CD14-positive monocyte (primary cell): ENCODE data around the gene APOL4. TPM values are rescaled to one million over a fixed set of nuclear protein-coding genes. Genes with fewer than 3 reads are reported as not detected.

Experiments used
- DNase-seq, 3 donors: peaks; one replicate each; pipeline ENCODE4 v3.0.0-alpha.2; 2011 to 2022
- H2AFZ ChIP-seq: 2 replicates; pipeline ENCODE4 v1.6.0; 2012; ENCODE audit warnings: mild to moderate bottlenecking, low read depth, low read length, inconsistent platforms; ENCODE audit not compliant: insufficient read depth, poor library complexity, severe bottlenecking
- H3K27ac ChIP-seq, 2 donors: 1 replicate in 1 of 2; 2 replicates in 1 of 2; pipeline ENCODE4 v1.5.1; 2012 to 2013; ENCODE audit warnings: low read length in 2 of 2, control low read depth in 1 of 2, inconsistent platforms in 1 of 2, low read depth in 1 of 2, mild to moderate bottlenecking in 1 of 2
- H3K27me3 ChIP-seq, 2 donors: one replicate each; pipeline versions ENCODE4 v1.6.0 to v1.6.1; 2011 to 2013; ENCODE audit warnings: low read length in 2 of 2; ENCODE audit not compliant: control insufficient read depth in 2 of 2, insufficient read depth in 2 of 2
- H3K36me3 ChIP-seq, 2 donors: replicated peaks in 1 of 2; 1 replicate in 1 of 2; 2 replicates in 1 of 2; pipeline versions ENCODE4 v1.5.1 to v1.6.1; 2012 to 2013; ENCODE audit warnings: low read length in 2 of 2, control low read depth in 1 of 2, inconsistent platforms in 1 of 2, mild to moderate bottlenecking in 1 of 2; ENCODE audit not compliant: insufficient read depth in 2 of 2, control insufficient read depth in 1 of 2
- H3K4me1 ChIP-seq, 2 donors: 1 replicate in 1 of 2; 2 replicates in 1 of 2; pipeline versions ENCODE4 v1.5.1 to v1.6.1; 2012 to 2013; ENCODE audit warnings: low read length in 2 of 2, control low read depth in 1 of 2, inconsistent platforms in 1 of 2, mild to moderate bottlenecking in 1 of 2, moderate library complexity in 1 of 2; ENCODE audit not compliant: insufficient read depth in 2 of 2, control insufficient read depth in 1 of 2
- H3K4me2 ChIP-seq: replicated peaks from 2 replicates; pipeline ENCODE3; 2012; ENCODE audit warnings: low read length, moderate library complexity, mild to moderate bottlenecking; ENCODE audit not compliant: poor library complexity, severe bottlenecking; ENCODE audit errors: extremely low read depth
- H3K4me3 ChIP-seq, 3 experiments: fragments of 200-600 bp in 1 of 3; sonication (generic) in 1 of 3; replicated peaks in 1 of 3; 1 replicate in 2 of 3; 2 replicates in 1 of 3; pipeline ENCODE4 v1.5.1; 2011 to 2013; ENCODE audit warnings: low read length in 3 of 3, mild to moderate bottlenecking in 3 of 3, control low read depth in 2 of 3, low read depth in 2 of 3, inconsistent platforms in 1 of 3, moderate library complexity in 1 of 3
- H3K79me2 ChIP-seq: 2 replicates; pipeline ENCODE4 v1.6.0; 2012; ENCODE audit warnings: mild to moderate bottlenecking, control low read depth, inconsistent platforms, low read length, moderate library complexity; ENCODE audit not compliant: insufficient read depth
- H3K9ac ChIP-seq: 2 replicates; pipeline ENCODE4 v1.6.0; 2017; ENCODE audit warnings: low read length, mild to moderate bottlenecking; ENCODE audit not compliant: insufficient read depth, poor library complexity, severe bottlenecking
- H3K9me3 ChIP-seq, 2 donors: replicated peaks in 1 of 2; 1 replicate in 1 of 2; 2 replicates in 1 of 2; pipeline versions ENCODE4 v1.5.1 to v1.6.1; 2012 to 2013; ENCODE audit warnings: low read length in 2 of 2, control low read depth in 1 of 2; ENCODE audit not compliant: control insufficient read depth in 1 of 2, insufficient read depth in 1 of 2
- H4K20me1 ChIP-seq: 2 replicates; pipeline ENCODE4 v1.6.0; 2012; ENCODE audit warnings: mild to moderate bottlenecking, low read length, control low read depth, moderate library complexity; ENCODE audit not compliant: insufficient read depth
- H3K27ac Mint-ChIP-seq, 7 donors: one replicate each; pipeline ENCODE4 v1.8.0; 2020; ENCODE audit warnings: mild to moderate bottlenecking in 7 of 7, mixed read lengths in 7 of 7, moderate library complexity in 6 of 7, inconsistent platforms in 2 of 7
- H3K27me3 Mint-ChIP-seq, 3 donors: one replicate each; pipeline ENCODE4 v1.8.0; 2021 to 2022; ENCODE audit warnings: low read depth in 3 of 3, mild to moderate bottlenecking in 3 of 3, mixed read lengths in 3 of 3, moderate library complexity in 3 of 3, inconsistent platforms in 1 of 3
- H3K36me3 Mint-ChIP-seq, 2 donors: one replicate each; pipeline ENCODE4 v1.8.0; 2020; ENCODE audit warnings: mixed read lengths in 2 of 2, inconsistent platforms in 1 of 2, mild to moderate bottlenecking in 1 of 2
- H3K4me1 Mint-ChIP-seq: one replicate; pipeline ENCODE4 v1.8.0; 2020; ENCODE audit warnings: mild to moderate bottlenecking, mixed read lengths
- H3K4me3 Mint-ChIP-seq, 2 donors: one replicate each; pipeline ENCODE4 v1.8.0; 2020; ENCODE audit warnings: mild to moderate bottlenecking in 2 of 2, mixed read lengths in 2 of 2, moderate library complexity in 1 of 2
- H3K9me3 Mint-ChIP-seq, 7 donors: one replicate each; pipeline ENCODE4 v1.8.0; 2020 to 2022; ENCODE audit warnings: mixed read lengths in 7 of 7, mild to moderate bottlenecking in 6 of 7, moderate library complexity in 6 of 7, inconsistent platforms in 2 of 7
- WGBS: methylation state at CpG from one replicate; pipeline ENCODE4 v1.1.5; 2013; ENCODE audit warnings: missing lambda C conversion rate; ENCODE audit not compliant: insufficient coverage; 5-methylcytosine and 5-hydroxymethylcytosine counted together
- intact Hi-C, 2 donors: fragments of 100-400 bp; cut with micrococcal nuclease; formaldehyde crosslinking; loops; one replicate each; pipeline versions ENCODE4 v1.15.0 to v1.15.1; 2023
- polyA plus RNA-seq, 3 donors: library from polyadenylated mRNA; depleted of rRNA in 1 of 3; unstranded in 2 of 3; stranded (reverse) in 1 of 3; fragments of 300-500 nt in 2 of 3; fragments of >200 nt in 1 of 3; fragmentation: Illumina TruSeq in 2 of 3; gene quantifications; 1 replicate in 2 of 3; 2 replicates in 1 of 3; pipeline ENCODE4 v1.2.3, GENCODE V29; 2012 to 2021
- TF ChIP-seq, protein P1 (sequence below): fragments of 200-600 bp; IDR thresholded peaks from one replicate; pipeline ENCODE4 v1.8.0; 2022; ENCODE audit warnings: antibody characterized with exemption, mild to moderate bottlenecking

Gene APOL4
- polyA plus RNA-seq, 3 donors = 0.51 to 1.4 (median 0.71) TPM

DNA sequence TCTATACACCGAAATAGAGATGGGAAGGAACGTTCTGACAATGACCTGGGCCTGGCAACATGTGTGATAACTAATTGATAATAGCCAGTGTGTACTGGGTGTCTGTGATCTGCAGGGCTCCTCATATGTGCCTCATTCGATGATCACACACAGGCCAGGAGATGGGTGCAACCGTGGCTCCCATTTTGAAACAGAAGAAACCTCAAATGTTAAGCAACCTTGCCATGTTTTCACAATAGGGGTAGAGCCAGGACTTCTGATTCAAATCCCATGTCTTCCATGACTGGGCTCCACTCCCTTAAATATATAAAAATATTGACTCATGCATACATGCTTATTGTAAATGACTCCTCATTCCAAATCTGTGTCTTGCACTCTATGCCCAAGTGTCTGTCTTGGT is 52.2 kb downstream of the APOL4 start:
- WGBS = 50% methylated on average over 2 of the region's 4 CpGs
- Mint-ChIP-seq H3K4me1 (peaks cover 68% of the 10 kb centered on the region), H3K4me3 (peak overlapping the region in 1 of 2 donors; percentile 36), H3K36me3 (peaks cover 85 to 92% of the 10 kb centered on the region in 2 donors), H3K9me3 (peaks cover 0 to 7% (median 2%) of the 10 kb centered on the region in 7 donors), H3K27me3 (peaks cover 0 to 1% (median 0%) of the 10 kb centered on the region in 3 donors), H3K27ac (peak overlapping the region; percentile 71 to 87 (median 80))
- H3K9ac ChIP-seq = no peak overlapping the region
- H3K36me3 ChIP-seq = peaks cover 33 to 88% of the 10 kb centered on the region in 2 donors
- H3K4me3 ChIP-seq = peak overlapping the region in 1 of 3 experiments; percentile 2
- peak; percentile 38 to 80 (median 63) for DNase-seq
- peak overlapping the region; percentile 14 for H3K4me2 ChIP-seq
- TF ChIP-seq, protein P1, sequence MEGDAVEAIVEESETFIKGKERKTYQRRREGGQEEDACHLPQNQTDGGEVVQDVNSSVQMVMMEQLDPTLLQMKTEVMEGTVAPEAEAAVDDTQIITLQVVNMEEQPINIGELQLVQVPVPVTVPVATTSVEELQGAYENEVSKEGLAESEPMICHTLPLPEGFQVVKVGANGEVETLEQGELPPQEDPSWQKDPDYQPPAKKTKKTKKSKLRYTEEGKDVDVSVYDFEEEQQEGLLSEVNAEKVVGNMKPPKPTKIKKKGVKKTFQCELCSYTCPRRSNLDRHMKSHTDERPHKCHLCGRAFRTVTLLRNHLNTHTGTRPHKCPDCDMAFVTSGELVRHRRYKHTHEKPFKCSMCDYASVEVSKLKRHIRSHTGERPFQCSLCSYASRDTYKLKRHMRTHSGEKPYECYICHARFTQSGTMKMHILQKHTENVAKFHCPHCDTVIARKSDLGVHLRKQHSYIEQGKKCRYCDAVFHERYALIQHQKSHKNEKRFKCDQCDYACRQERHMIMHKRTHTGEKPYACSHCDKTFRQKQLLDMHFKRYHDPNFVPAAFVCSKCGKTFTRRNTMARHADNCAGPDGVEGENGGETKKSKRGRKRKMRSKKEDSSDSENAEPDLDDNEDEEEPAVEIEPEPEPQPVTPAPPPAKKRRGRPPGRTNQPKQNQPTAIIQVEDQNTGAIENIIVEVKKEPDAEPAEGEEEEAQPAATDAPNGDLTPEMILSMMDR = no peak
- H3K9me3 ChIP-seq = no peaks in the 10 kb centered on the region
- intact Hi-C loops = loop anchor here in 1 of 2 donors (2.0 kb wide), 1 partner anchor 29 kb away; no protein-coding TSS in a partner anchor
- H3K4me1 ChIP-seq = peaks cover 29 to 45% of the 10 kb centered on the region in 2 donors
- H4K20me1 ChIP-seq = peaks cover 78% of the 10 kb centered on the region
- no peaks in the 10 kb centered on the region for H3K27me3 ChIP-seq
- peaks cover 46% of the 10 kb centered on the region for H3K79me2 ChIP-seq
- H2AFZ ChIP-seq = no peak overlapping the region
- peak overlapping the region in 1 of 2 donors; percentile 55 for H3K27ac ChIP-seq

DNA sequence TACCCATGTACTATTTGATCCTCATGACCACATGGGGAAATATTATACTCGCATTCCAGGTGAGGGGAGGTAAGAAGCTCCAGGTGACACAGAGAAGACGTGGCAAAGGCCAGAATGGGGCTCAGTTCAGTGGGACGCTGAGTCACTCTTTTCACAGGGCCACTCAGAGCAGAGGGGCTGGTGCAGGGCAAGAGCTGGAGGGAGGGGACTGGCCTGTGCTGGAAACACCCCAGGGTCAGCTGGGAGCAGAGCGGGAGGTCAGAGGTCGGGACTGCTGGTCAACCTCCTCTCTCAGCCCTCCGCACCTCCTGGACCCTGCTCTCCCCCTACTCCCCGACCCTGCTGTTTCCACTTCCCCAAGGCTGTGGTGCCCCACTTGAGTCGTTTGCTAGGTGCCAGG is 53.2 kb downstream of the APOL4 start:
- DNase-seq = no peak
- H3K79me2 ChIP-seq = peaks cover 36% of the 10 kb centered on the region
- H3K4me1 Mint-ChIP-seq = peaks cover 59% of the 10 kb centered on the region
- H2AFZ ChIP-seq = no peak overlapping the region
- peaks cover 89 to 93% of the 10 kb centered on the region in 2 donors for H3K36me3 Mint-ChIP-seq
- peaks cover 79% of the 10 kb centered on the region for H4K20me1 ChIP-seq
- TF ChIP-seq, protein P1 = no peak
- peaks cover 42 to 88% of the 10 kb centered on the region in 2 donors for H3K36me3 ChIP-seq
- H3K9me3 Mint-ChIP-seq = peaks cover 0 to 7% (median 2%) of the 10 kb centered on the region in 7 donors
- intact Hi-C loops = loop anchor here in 1 of 2 donors (2.0 kb wide), 1 partner anchor 30 kb away; no protein-coding TSS in a partner anchor
- no peaks in the 10 kb centered on the region for H3K9me3 ChIP-seq
- peaks cover 29 to 36% of the 10 kb centered on the region in 2 donors for H3K4me1 ChIP-seq
- peak overlapping the region in 1 of 2 donors; percentile 55 for H3K27ac ChIP-seq
- no peak overlapping the region for H3K4me3 ChIP-seq
- H3K27me3 ChIP-seq = no peaks in the 10 kb centered on the region
- no peak overlapping the region for H3K4me3 Mint-ChIP-seq
- peaks cover 0 to 1% (median 0%) of the 10 kb centered on the region in 3 donors for H3K27me3 Mint-ChIP-seq
- 81% methylated on average over 7 of the region's 8 CpGs for WGBS
- no peak overlapping the region for H3K4me2 ChIP-seq
- H3K9ac ChIP-seq = no peak overlapping the region
- H3K27ac Mint-ChIP-seq = peak overlapping the region in 2 of 7 donors; percentile 58 to 80
